ENCODE results near the gene GCSAML. TPM values are rescaled to one million over a fixed set of nuclear protein-coding genes. Genes with fewer than 3 reads are reported as not detected.
A peak's percentile ranks its signal among the peaks of the same experiment; 100 is the strongest.
"Not testable (repeated sequence)": the region's sequence is repeated elsewhere in the genome, so short reads cannot be mapped to it uniquely, and the experiment has no call there.

GCSAML gene
- total RNA-seq (ENCODE audit: unreplicated experiment), result 0.23 TPM
- long read RNA-seq, result 0 reads

- Mint-ChIP-seq H3K9me3 (ENCODE audit: unreplicated experiment) (peaks cover 5% of the 10 kb centered on the region), H3K4me3 (ENCODE audit: unreplicated experiment) (no peak within 1 kb of the TSS), H3K27ac (ENCODE audit: unreplicated experiment) (peak within 1 kb of the TSS; percentile 69), H3K36me3 (ENCODE audit: low read depth, unreplicated experiment) (no peaks in the 10 kb centered on the region), H3K4me1 (ENCODE audit: unreplicated experiment) (peaks cover 31% of the 10 kb centered on the region), H3K27me3 (ENCODE audit: unreplicated experiment) (peaks cover 5% of the 10 kb centered on the region)
- DNase-seq (ENCODE audit: low spot score), result no peak
- TF ChIP-seq CTCF (IDR thresholded peaks at IDR 0.05; ENCODE audit: unreplicated experiment), result no peak
Measured at GRCh38 chr1:247548769-247549182, at the start of gene GCSAML. Gene GCSAML, plus strand, starts transcription at chr1:247549134. Its CDS starts 58 bp downstream, at chr1:247549192.

- Mint-ChIP-seq H3K36me3 (ENCODE audit: low read depth, unreplicated experiment) (no peaks in the 10 kb centered on the region), H3K4me1 (ENCODE audit: unreplicated experiment) (peaks cover 5% of the 10 kb centered on the region), H3K27ac (ENCODE audit: unreplicated experiment) (no peak overlapping the region), H3K9me3 (ENCODE audit: unreplicated experiment) (no peaks in the 10 kb centered on the region), H3K4me3 (ENCODE audit: unreplicated experiment) (no peak overlapping the region), H3K27me3 (ENCODE audit: unreplicated experiment) (no peaks in the 10 kb centered on the region)
- DNase-seq (ENCODE audit: low spot score), result no peak
- TF ChIP-seq CTCF (IDR thresholded peaks at IDR 0.05; ENCODE audit: unreplicated experiment), result no peak
Measured at GRCh38 chr1:247500865-247501264, 48.1 kb upstream of the GCSAML start.

GRCh38 chr1:247506831-247507230 is 42.1 kb upstream of the GCSAML start:
- Mint-ChIP-seq H3K27me3 (ENCODE audit: unreplicated experiment) (peaks cover 1% of the 10 kb centered on the region), H3K4me3 (ENCODE audit: unreplicated experiment) (no peak overlapping the region), H3K36me3 (ENCODE audit: low read depth, unreplicated experiment) (no peaks in the 10 kb centered on the region), H3K27ac (ENCODE audit: unreplicated experiment) (no peak overlapping the region), H3K4me1 (ENCODE audit: unreplicated experiment) (no peaks in the 10 kb centered on the region), H3K9me3 (ENCODE audit: unreplicated experiment) (no peaks in the 10 kb centered on the region)
- no peak for DNase-seq (ENCODE audit: low spot score)
- no peak for TF ChIP-seq CTCF (IDR thresholded peaks at IDR 0.05; ENCODE audit: unreplicated experiment)

- Mint-ChIP-seq H3K4me3 (ENCODE audit: unreplicated experiment) (no peak overlapping the region), H3K9me3 (ENCODE audit: unreplicated experiment) (peaks cover 12% of the 10 kb centered on the region), H3K27ac (ENCODE audit: unreplicated experiment) (no peak overlapping the region), H3K27me3 (ENCODE audit: unreplicated experiment) (no peaks in the 10 kb centered on the region), H3K4me1 (ENCODE audit: unreplicated experiment) (no peaks in the 10 kb centered on the region), H3K36me3 (ENCODE audit: low read depth, unreplicated experiment) (no peaks in the 10 kb centered on the region)
- no peak for DNase-seq (ENCODE audit: low spot score)
- no peak for TF ChIP-seq CTCF (IDR thresholded peaks at IDR 0.05; ENCODE audit: unreplicated experiment)
Measured at GRCh38 chr1:247517795-247518612, 30.9 kb upstream of the GCSAML start.

GRCh38 chr1:247518613-247518891 is 30.4 kb upstream of the GCSAML start:
- Mint-ChIP-seq H3K9me3 (ENCODE audit: unreplicated experiment) (peaks cover 13% of the 10 kb centered on the region), H3K4me1 (ENCODE audit: unreplicated experiment) (no peaks in the 10 kb centered on the region), H3K4me3 (ENCODE audit: unreplicated experiment) (no peak overlapping the region), H3K36me3 (ENCODE audit: low read depth, unreplicated experiment) (no peaks in the 10 kb centered on the region), H3K27ac (ENCODE audit: unreplicated experiment) (no peak overlapping the region), H3K27me3 (ENCODE audit: unreplicated experiment) (no peaks in the 10 kb centered on the region)
- no peak for DNase-seq (ENCODE audit: low spot score)
- TF ChIP-seq CTCF (IDR thresholded peaks at IDR 0.05; ENCODE audit: unreplicated experiment), result no peak

GRCh38 chr1:247521886-247522285 is 27.0 kb upstream of the GCSAML start:
- not testable (repeated sequence) for H3K4me1 Mint-ChIP-seq (ENCODE audit: unreplicated experiment); H3K27me3 Mint-ChIP-seq (ENCODE audit: unreplicated experiment); H3K9me3 Mint-ChIP-seq (ENCODE audit: unreplicated experiment); H3K36me3 Mint-ChIP-seq (ENCODE audit: low read depth, unreplicated experiment); DNase-seq (ENCODE audit: low spot score); H3K4me3 Mint-ChIP-seq (ENCODE audit: unreplicated experiment); H3K27ac Mint-ChIP-seq (ENCODE audit: unreplicated experiment)
